HepG2 (cell line): ENCODE data around the gene PRELID1. TPM values are rescaled to one million over a fixed set of nuclear protein-coding genes. Genes with fewer than 3 reads are reported as not detected.

Source experiments
- CENPBD1 ChIP-seq: sonication (generic); formaldehyde crosslinking; IDR thresholded peaks from 2 replicates; pipeline ENCODE4 v1.8.0; 2022; ENCODE audit warnings: missing genetic modification reagents, low read depth, mild to moderate bottlenecking, borderline replicate concordance
- DNMT3B ChIP-seq: conservative IDR thresholded peaks from 2 replicates; pipeline ENCODE4 v1.6.1; 2016; ENCODE audit warnings: missing biosample characterization, control low read depth
- HNRNPK ChIP-seq: fragments of 200-400 bp; formaldehyde crosslinking; IDR thresholded peaks from 2 replicates; pipeline ENCODE4 v1.6.1; 2018; ENCODE audit warnings: low read length, low read depth, moderate library complexity, mild to moderate bottlenecking; ENCODE audit not compliant: poor library complexity, severe bottlenecking
- KAT8 ChIP-seq: IDR thresholded peaks from 2 replicates; pipeline ENCODE4 v1.6.1; 2016; ENCODE audit warnings: missing genetic modification reagents, missing compliant biosample characterization
- KLF12 ChIP-seq: sonication (generic); formaldehyde crosslinking; IDR thresholded peaks from 2 replicates; pipeline ENCODE4 v1.4.0; 2020; ENCODE audit warnings: missing genetic modification reagents, borderline replicate concordance
- MAX ChIP-seq: IDR thresholded peaks from 2 replicates; pipeline ENCODE4 v1.6.1; 2012; ENCODE audit warnings: inconsistent platforms
- MBD4 ChIP-seq: IDR thresholded peaks from 2 replicates; pipeline ENCODE4 v1.6.1; 2012; ENCODE audit warnings: low read length, inconsistent platforms, borderline replicate concordance
- NR1H2 ChIP-seq: sonication (generic); formaldehyde crosslinking; IDR thresholded peaks from 2 replicates; pipeline ENCODE4 v1.8.1; 2022; ENCODE audit warnings: low read depth, missing genetic modification reagents, borderline replicate concordance
- NR3C1 ChIP-seq: sonication (generic); formaldehyde crosslinking; IDR thresholded peaks from 2 replicates; pipeline ENCODE4 v1.4.0; 2020; ENCODE audit warnings: missing genetic modification reagents
- RFXANK ChIP-seq: IDR thresholded peaks from 2 replicates; pipeline ENCODE4 v1.6.1; 2016
- SAFB2 ChIP-seq: sonication (generic); formaldehyde crosslinking; IDR thresholded peaks from 2 replicates; pipeline ENCODE4 v1.5.1; 2020; ENCODE audit warnings: missing genetic modification reagents, low read depth, mild to moderate bottlenecking, borderline replicate concordance
- SMAD1 ChIP-seq: sonication (generic); formaldehyde crosslinking; IDR thresholded peaks from 2 replicates; pipeline ENCODE4 v1.4.0; 2020; ENCODE audit warnings: missing genetic modification reagents, low read depth, mild to moderate bottlenecking, borderline replicate concordance
- SMAD3 ChIP-seq: sonication (generic); formaldehyde crosslinking; IDR thresholded peaks from 2 replicates; pipeline ENCODE4 v1.4.0; 2020; ENCODE audit warnings: missing genetic modification reagents
- TAF1 ChIP-seq: sonication (generic); formaldehyde crosslinking; IDR thresholded peaks from 2 replicates; pipeline ENCODE4 v1.4.0; 2020; ENCODE audit warnings: missing genetic modification reagents
- TCF7 ChIP-seq: sonication (generic); IDR thresholded peaks from 2 replicates; pipeline ENCODE4 v1.6.1; 2016; ENCODE audit warnings: antibody characterized with exemption, low read depth
- YEATS2 ChIP-seq: sonication (generic); formaldehyde crosslinking; IDR thresholded peaks from 2 replicates; pipeline ENCODE4 v1.4.0; 2020; ENCODE audit warnings: missing genetic modification reagents, borderline replicate concordance
- ZC3H13 ChIP-seq: sonication (generic); formaldehyde crosslinking; IDR thresholded peaks from 2 replicates; pipeline ENCODE4 v1.8.1; 2023; ENCODE audit warnings: mild to moderate bottlenecking, missing genetic modification reagents, moderate library complexity
- ZNF121 ChIP-seq: sonication (generic); formaldehyde crosslinking; IDR thresholded peaks from 2 replicates; pipeline ENCODE4 v1.5.0; 2020; ENCODE audit warnings: mild to moderate bottlenecking, missing genetic modification reagents
- ZNF275 ChIP-seq: sonication (generic); formaldehyde crosslinking; IDR thresholded peaks from 2 replicates; pipeline ENCODE4 v1.8.0; 2022; ENCODE audit warnings: missing genetic modification reagents, mild to moderate bottlenecking, inconsistent platforms, borderline replicate concordance
- ZNF3 ChIP-seq: IDR thresholded peaks from 2 replicates; pipeline ENCODE4 v1.7.0; 2017; ENCODE audit warnings: inconsistent platforms
- ZNF44 ChIP-seq: sonication (generic); formaldehyde crosslinking; IDR thresholded peaks from 2 replicates; pipeline ENCODE4 v1.5.1; 2020; ENCODE audit warnings: mild to moderate bottlenecking, missing genetic modification reagents
- ZNF543 ChIP-seq: sonication (generic); formaldehyde crosslinking; IDR thresholded peaks from 2 replicates; pipeline ENCODE4 v1.4.0; 2020; ENCODE audit warnings: mild to moderate bottlenecking, missing genetic modification reagents
- ZNF589 ChIP-seq: sonication (generic); formaldehyde crosslinking; conservative IDR thresholded peaks from 2 replicates; pipeline ENCODE4 v1.8.0; 2022; ENCODE audit warnings: mild to moderate bottlenecking, moderate library complexity, missing genetic modification reagents
- ZNF598 ChIP-seq: sonication (generic); formaldehyde crosslinking; IDR thresholded peaks from 2 replicates; pipeline ENCODE4 v1.5.1; 2020; ENCODE audit warnings: mild to moderate bottlenecking, missing genetic modification reagents, borderline replicate concordance
- ZNF672 ChIP-seq: sonication (generic); formaldehyde crosslinking; IDR thresholded peaks from 2 replicates; pipeline ENCODE4 v1.8.1; 2022; ENCODE audit warnings: missing genetic modification reagents
- ZNF879 ChIP-seq: sonication (generic); formaldehyde crosslinking; IDR thresholded peaks from 2 replicates; pipeline ENCODE4 v1.8.1; 2023; ENCODE audit warnings: missing genetic modification reagents
- polyA plus RNA-seq, 8 experiments: library from polyadenylated mRNA; depleted of rRNA in 3 of 8; stranded (reverse) in 7 of 8; unstranded in 1 of 8; fragments of >200 nt; fragmentation: Illumina TruSeq in 4 of 8; extraction: Trizol in 4 of 8; gene quantifications; 2 replicates each; pipeline versions ENCODE4 v1.2.1 to v1.2.3, GENCODE V29; 2011 to 2016; ENCODE audit warnings: low read depth in 4 of 8, missing spikeins in 1 of 8, mixed read lengths in 1 of 8; ENCODE audit not compliant: insufficient read depth in 1 of 8
- total RNA-seq, 5 experiments: library from RNA; depleted of rRNA; stranded (reverse); fragments of >200 nt; fragmentation: Illumina TruSeq; extraction: Trizol; gene quantifications; 2 replicates each; pipeline ENCODE4 v1.2.3, GENCODE V29; 2016; ENCODE audit warnings: low read depth in 1 of 5

PRELID1 gene
- total and polyA plus RNA-seq, 2 of the 13 experiments (the other 11 are each of a cell fraction or from before 2014, with no cell fraction given) = 250 to 271 TPM

- TF ChIP-seq RFXANK (CRISPR knock-in tag) = no peak
- no peak for TF ChIP-seq MBD4
- TF ChIP-seq MAX = peak; percentile 59
- no peak for TF ChIP-seq NR1H2 (CRISPR knock-in tag)
- TF ChIP-seq ZNF589 (CRISPR knock-in tag) = 0 out of 2 replicates have a peak, but pooled peaks have one; percentile 59
- TF ChIP-seq SMAD3 = no peak; the same call in 1 of the 2 replicates
- TF ChIP-seq NR3C1 (CRISPR knock-in tag) = no peak
- no peak for TF ChIP-seq ZNF879 (CRISPR knock-in tag)
- peak; percentile 69; the same call in 1 of the 2 replicates for TF ChIP-seq ZNF543 (CRISPR knock-in tag)
- TF ChIP-seq ZC3H13 = 0 out of 2 replicates have a peak, but pooled peaks have one; percentile 80
- TF ChIP-seq ZNF44 = peak; percentile 55; the same call in 1 of the 2 replicates
- TF ChIP-seq ZNF672 (CRISPR knock-in tag) = no peak; the same call in 1 of the 2 replicates
- TF ChIP-seq TAF1 (CRISPR knock-in tag) = peak; percentile 72
- TF ChIP-seq ZNF3 (CRISPR knock-in tag) = no peak
- TF ChIP-seq SAFB2 (CRISPR knock-in tag) = no peak
- no peak for TF ChIP-seq KLF12
- peak; percentile 85; the same call in 1 of the 2 replicates for TF ChIP-seq ZNF598 (CRISPR knock-in tag)
- TF ChIP-seq SMAD1 = peak; percentile 72; the same call in 1 of the 2 replicates
- TF ChIP-seq KAT8 (CRISPR knock-in tag) = peak; percentile 80
- no peak for TF ChIP-seq DNMT3B (CRISPR knock-in tag)
- peak; percentile 40; the same call in 1 of the 2 replicates for TF ChIP-seq ZNF121 (CRISPR knock-in tag)
- TF ChIP-seq HNRNPK = peak; percentile 12
- TF ChIP-seq YEATS2 (CRISPR knock-in tag) = peak; percentile 58; the same call in 1 of the 2 replicates
- TF ChIP-seq TCF7 = no peak
- TF ChIP-seq ZNF275 (CRISPR knock-in tag) = peak; percentile 84; the same call in 1 of the 2 replicates
- no peak; the same call in 1 of the 2 replicates for TF ChIP-seq CENPBD1 (CRISPR knock-in tag)
Measured at GRCh38 chr5:177303121-177303924, at the start of gene PRELID1, which contains the start of gene RAB24 (continued).
